HCT116 (cell line): Measurements from ENCODE around the gene ASAP3. TPM values are rescaled to one million over a fixed set of nuclear protein-coding genes. Genes with fewer than 3 reads are reported as not detected.

Experiments used
- ATAC-seq: fragments of 200-7000 bp; cut with Tn5 transposase; 2 replicates; pipeline ENCODE4 v1.9.1; 2020; ENCODE audit warnings: mild to moderate bottlenecking, moderate library complexity
- BruUV-seq: library from RNA; stranded (reverse); fragments of 400-500 nt; replicated peaks from 2 replicates; lab custom pipeline; 2021; lab: Mats Ljungman, UMichigan
- CTCF ChIA-PET: fragments of 300-600 bp; sonication (Branson Sonifier 250); formaldehyde crosslinking; loops from one replicate; lab custom pipeline; 2021; ENCODE audit warnings: antibody characterized with exemption; lab: Charles Lee
- POLR2A ChIA-PET: fragments of 300-600, 350-600 bp; sonication (Branson Sonifier 250); formaldehyde crosslinking; loops from one replicate; lab custom pipeline; 2021; ENCODE audit warnings: antibody characterized with exemption; lab: Charles Lee
- RAD21 ChIA-PET, 2 experiments: fragments of 300-600 bp; sonication (Branson Sonifier 250); formaldehyde crosslinking; loops; one replicate each; lab custom pipeline; 2023; ENCODE audit warnings: low total read pairs in 2 of 2; ENCODE audit not compliant: uncharacterized antibody in 2 of 2, unreplicated experiment in 2 of 2, low non-redundant PET in 1 of 2; lab: Charles Lee
- DNase-seq: peaks from one replicate; pipeline ENCODE4 v3.0.0-alpha.2; 2010; ENCODE audit warnings: low read depth, low spot score
- H2AFZ ChIP-seq: fragments of 200-600 bp; shearing (Covaris generic), sonication (generic); 2 replicates; pipeline ENCODE4 v1.6.1; 2017; ENCODE audit warnings: low read depth, mixed run types, mixed read lengths, antibody characterized with exemption, low read length; ENCODE audit not compliant: poor library complexity, severe bottlenecking
- H3K27ac ChIP-seq: 2 replicates; pipeline ENCODE4 v1.5.1; 2012; ENCODE audit warnings: low read depth, low read length
- H3K27me3 ChIP-seq: fragments of 200-600 bp; sonication (generic); 2 replicates; pipeline ENCODE4 v1.6.1; 2016; ENCODE audit warnings: mixed run types, low read length, mixed read lengths; ENCODE audit not compliant: insufficient read depth
- H3K36me3 ChIP-seq, 2 experiments: fragments of 200-500 bp in 1 of 2; fragments of 200-600 bp in 1 of 2; sonication (Bioruptor generic) in 1 of 2; sonication (generic) in 1 of 2; 2 replicates each; pipeline versions ENCODE4 v1.5.1 to v1.6.1; 2014 to 2016; ENCODE audit warnings: low read length in 2 of 2, inconsistent platforms in 1 of 2, mixed read lengths in 1 of 2, mixed run types in 1 of 2; ENCODE audit not compliant: insufficient read depth in 2 of 2, control insufficient read depth in 1 of 2
- H3K4me1 ChIP-seq, 2 experiments: fragments of 200-600 bp in 1 of 2; sonication (generic) in 1 of 2; 2 replicates each; pipeline versions ENCODE4 v1.5.1 to v1.6.1; 2012 to 2017; ENCODE audit warnings: low read length in 2 of 2, inconsistent platforms in 1 of 2, mild to moderate bottlenecking in 1 of 2, mixed read lengths in 1 of 2, mixed run types in 1 of 2, moderate library complexity in 1 of 2; ENCODE audit not compliant: insufficient read depth in 2 of 2, control insufficient read depth in 1 of 2
- H3K4me2 ChIP-seq: fragments of 200-600 bp; sonication (generic); 2 replicates; pipeline ENCODE4 v1.6.1; 2017; ENCODE audit warnings: mixed run types, low read length, mixed read lengths
- H3K4me3 ChIP-seq, 2 experiments: fragments of 200-600 bp in 1 of 2; sonication (generic) in 1 of 2; replicated peaks in 1 of 2; 2 replicates each; pipeline ENCODE4 v1.5.1; 2011 to 2016; ENCODE audit warnings: low read length in 2 of 2, control low read depth in 1 of 2, low read depth in 1 of 2, mild to moderate bottlenecking in 1 of 2, mixed read lengths in 1 of 2, mixed run types in 1 of 2
- H3K79me2 ChIP-seq: fragments of 200-600 bp; sonication (generic); 2 replicates; pipeline ENCODE4 v1.6.1; 2017; ENCODE audit warnings: mild to moderate bottlenecking, mixed run types, low read length, moderate library complexity, mixed read lengths; ENCODE audit not compliant: insufficient read depth
- H3K9ac ChIP-seq: fragments of 200-600 bp; sonication (generic); 2 replicates; pipeline ENCODE4 v1.6.1; 2016; ENCODE audit warnings: low read length, mixed read lengths
- H3K9me2 ChIP-seq: fragments of 200-600 bp; sonication (generic), shearing (Covaris generic); 2 replicates; pipeline ENCODE4 v1.6.1; 2017; ENCODE audit warnings: mixed run types, mild to moderate bottlenecking, moderate library complexity; ENCODE audit not compliant: insufficient read depth
- H3K9me3 ChIP-seq, 2 experiments: fragments of 200-500 bp in 1 of 2; fragments of 200-600 bp in 1 of 2; sonication (Bioruptor generic) in 1 of 2; sonication (generic) in 1 of 2; 2 replicates each; pipeline ENCODE4 v1.6.1; 2014 to 2017; ENCODE audit warnings: low read length in 2 of 2, mixed read lengths in 2 of 2, inconsistent platforms in 1 of 2, low read depth in 1 of 2, mild to moderate bottlenecking in 1 of 2, mixed run types in 1 of 2, moderate library complexity in 1 of 2; ENCODE audit not compliant: control insufficient read depth in 1 of 2, insufficient read depth in 1 of 2
- H4K20me1 ChIP-seq: fragments of 200-600 bp; sonication (generic), shearing (Covaris generic); 2 replicates; pipeline ENCODE4 v1.6.1; 2017; ENCODE audit warnings: mixed run types, mild to moderate bottlenecking, moderate library complexity; ENCODE audit not compliant: insufficient read depth
- CBX3 ChIP-seq: IDR thresholded peaks from 2 replicates; pipeline ENCODE4 v1.6.1; 2012; ENCODE audit warnings: low read depth
- CEBPB ChIP-seq: IDR thresholded peaks from 2 replicates; pipeline ENCODE4 v1.6.1; 2012; ENCODE audit warnings: low read depth
- ELF1 ChIP-seq: IDR thresholded peaks from 2 replicates; pipeline ENCODE4 v1.6.1; 2012; ENCODE audit warnings: low read depth, borderline replicate concordance
- EZH2 ChIP-seq: fragments of 200-600 bp; sonication (generic); IDR thresholded peaks from 2 replicates; pipeline ENCODE4 v1.6.1; 2017; ENCODE audit warnings: antibody characterized with exemption, mixed run types
- EZH2phosphoT487 ChIP-seq: fragments of 200-600 bp; IDR thresholded peaks from 2 replicates; pipeline ENCODE4 v1.6.1; 2018; ENCODE audit warnings: antibody characterized with exemption, borderline replicate concordance
- FOSL1 ChIP-seq: IDR thresholded peaks from 2 replicates; pipeline ENCODE4 v1.6.1; 2012; ENCODE audit warnings: low read depth
- JUND ChIP-seq: IDR thresholded peaks from 2 replicates; pipeline ENCODE4 v1.6.1; 2012
- POLR2A ChIP-seq: IDR thresholded peaks from 2 replicates; pipeline ENCODE4 v1.7.0; 2011; ENCODE audit warnings: borderline replicate concordance; ENCODE audit not compliant: insufficient read depth, insufficient read length; ENCODE audit errors: extremely low read depth
- POLR2AphosphoS5 ChIP-seq: IDR thresholded peaks from 2 replicates; pipeline ENCODE4 v1.6.1; 2011; ENCODE audit warnings: mild to moderate bottlenecking, low read depth, low read length, moderate library complexity
- REST ChIP-seq: IDR thresholded peaks from 2 replicates; pipeline ENCODE4 v1.6.1; 2012; ENCODE audit warnings: low read depth
- SIN3A ChIP-seq: IDR thresholded peaks from 2 replicates; pipeline ENCODE4 v1.6.1; 2012; ENCODE audit warnings: low read depth
- SRF ChIP-seq: IDR thresholded peaks from 2 replicates; pipeline ENCODE4 v1.6.1; 2012; ENCODE audit warnings: low read depth
- TCF7L2 ChIP-seq: IDR thresholded peaks from 2 replicates; pipeline ENCODE4 v1.7.0; 2011; ENCODE audit warnings: borderline replicate concordance, inconsistent platforms; ENCODE audit not compliant: insufficient read depth, insufficient read length; ENCODE audit errors: extremely low read depth
- YY1 ChIP-seq: IDR thresholded peaks from 2 replicates; pipeline ENCODE4 v1.6.1; 2011; ENCODE audit warnings: low read length, low read depth, moderate library complexity, mild to moderate bottlenecking; ENCODE audit not compliant: insufficient replicate concordance; ENCODE audit errors: extremely low read depth
- ZFX ChIP-seq: fragments of 450-650 bp; IDR thresholded peaks from 2 replicates; pipeline ENCODE4 v1.6.1; 2017
- ZNF274 ChIP-seq: fragments of 200-500 bp; sonication (Bioruptor generic); IDR thresholded peaks from 2 replicates; pipeline ENCODE4 v1.6.1; 2014; ENCODE audit warnings: mild to moderate bottlenecking, low read depth, low read length, inconsistent platforms
- intact Hi-C: fragments of 100-400 bp; cut with micrococcal nuclease; formaldehyde crosslinking; loops from 2 replicates; pipeline ENCODE4 v1.10.0; 2022
- total RNA-seq: library from RNA; stranded (reverse); gene quantifications from one replicate; pipeline ENCODE4 v1.2.1, GENCODE V29; 2021; ENCODE audit not compliant: unreplicated experiment
- TF ChIP-seq, protein P1 (sequence below), 3 experiments: fragments of 200-600 bp in 1 of 3; sonication (generic) in 1 of 3; IDR thresholded peaks in 2 of 3; conservative IDR thresholded peaks in 1 of 3; 2 replicates each; pipeline ENCODE4 v1.5.1; 2012 to 2017; ENCODE audit warnings: low read depth in 2 of 3, low read length in 2 of 3, antibody characterized with exemption in 1 of 3, borderline replicate concordance in 1 of 3, control low read depth in 1 of 3, mild to moderate bottlenecking in 1 of 3, mixed read lengths in 1 of 3, mixed run types in 1 of 3, moderate library complexity in 1 of 3; ENCODE audit not compliant: insufficient read depth in 1 of 3
- TF ChIP-seq, protein P2 (sequence below): IDR thresholded peaks from 2 replicates; pipeline ENCODE4 v1.6.1; 2012
- TF ChIP-seq, protein P3 (sequence below): IDR thresholded peaks from 2 replicates; pipeline ENCODE4 v1.6.1; 2012

ASAP3 gene
- total RNA-seq, 1 experiment from 2014 or later, result 19.7 TPM

GRCh38 chr1:23497777-23498439 is 13.9 kb upstream of the ASAP3 start:
- no peaks in the 10 kb centered on the region for H4K20me1 ChIP-seq
- H3K4me1 ChIP-seq, result peaks cover 0 to 3% of the 10 kb centered on the region in 2 experiments; a peak in 1 of 4 replicates
- CTCF ChIA-PET, result interaction anchor here (0.7 to 4.9 kb wide), 30 partner anchors 9 to 419 kb away, joined by 3 to 114 read pairs (median 6); partner anchors contain the start of genes ASAP3, E2F2 and RPL11
- DNase-seq (no peak), ATAC-seq (no peak)
- no peaks in the 10 kb centered on the region for H3K9me2 ChIP-seq
- intact Hi-C loops, result loop anchor here (1.0 kb wide), 1 partner anchor 42 kb away; no protein-coding TSS in a partner anchor
- no TSS peak for BruUV-seq
- H3K27me3 ChIP-seq, result no peaks in the 10 kb centered on the region
- RAD21 ChIA-PET, result interaction anchor here (0.6 to 2.3 kb wide), 8 partner anchors 30 to 139 kb away, joined by 3 to 31 read pairs (median 4); no protein-coding TSS in a partner anchor
- H2AFZ ChIP-seq, result no peak overlapping the region
- no peaks in the 10 kb centered on the region for H3K36me3 ChIP-seq
- no peaks in the 10 kb centered on the region for H3K79me2 ChIP-seq
- no peak overlapping the region for H3K4me3 ChIP-seq
- POLR2A ChIA-PET, result interaction anchor here (0.9 to 1.4 kb wide), 8 partner anchors 10 to 153 kb away, joined by 3 to 9 read pairs (median 4); partner anchors contain the start of genes ASAP3 and E2F2
- peak overlapping the region; percentile 27; the same call in 1 of the 2 replicates for H3K27ac ChIP-seq
- no peak overlapping the region for H3K9ac ChIP-seq
- H3K4me2 ChIP-seq, result no peak overlapping the region
- no peaks in the 10 kb centered on the region for H3K9me3 ChIP-seq
- TF ChIP-seq ZNF274, result no peak
- TF ChIP-seq POLR2AphosphoS5, result no peak
- TF ChIP-seq EZH2phosphoT487, result no peak
- TF ChIP-seq, protein P1, sequence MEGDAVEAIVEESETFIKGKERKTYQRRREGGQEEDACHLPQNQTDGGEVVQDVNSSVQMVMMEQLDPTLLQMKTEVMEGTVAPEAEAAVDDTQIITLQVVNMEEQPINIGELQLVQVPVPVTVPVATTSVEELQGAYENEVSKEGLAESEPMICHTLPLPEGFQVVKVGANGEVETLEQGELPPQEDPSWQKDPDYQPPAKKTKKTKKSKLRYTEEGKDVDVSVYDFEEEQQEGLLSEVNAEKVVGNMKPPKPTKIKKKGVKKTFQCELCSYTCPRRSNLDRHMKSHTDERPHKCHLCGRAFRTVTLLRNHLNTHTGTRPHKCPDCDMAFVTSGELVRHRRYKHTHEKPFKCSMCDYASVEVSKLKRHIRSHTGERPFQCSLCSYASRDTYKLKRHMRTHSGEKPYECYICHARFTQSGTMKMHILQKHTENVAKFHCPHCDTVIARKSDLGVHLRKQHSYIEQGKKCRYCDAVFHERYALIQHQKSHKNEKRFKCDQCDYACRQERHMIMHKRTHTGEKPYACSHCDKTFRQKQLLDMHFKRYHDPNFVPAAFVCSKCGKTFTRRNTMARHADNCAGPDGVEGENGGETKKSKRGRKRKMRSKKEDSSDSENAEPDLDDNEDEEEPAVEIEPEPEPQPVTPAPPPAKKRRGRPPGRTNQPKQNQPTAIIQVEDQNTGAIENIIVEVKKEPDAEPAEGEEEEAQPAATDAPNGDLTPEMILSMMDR (IDR thresholded peaks at IDR 0.05 in 2 of 3, conservative IDR thresholded peaks at IDR 0.05 in 1 of 3; ENCODE audit: borderline replicate concordance in 1 of 3, insufficient read depth in 1 of 3, low read depth in 2 of 3, low read length in 2 of 3), result no peak
- TF ChIP-seq, protein P2, sequence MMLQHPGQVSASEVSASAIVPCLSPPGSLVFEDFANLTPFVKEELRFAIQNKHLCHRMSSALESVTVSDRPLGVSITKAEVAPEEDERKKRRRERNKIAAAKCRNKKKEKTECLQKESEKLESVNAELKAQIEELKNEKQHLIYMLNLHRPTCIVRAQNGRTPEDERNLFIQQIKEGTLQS, result no peak
- TF ChIP-seq CBX3, result no peak
- no peak for TF ChIP-seq SIN3A
- TF ChIP-seq SRF, result no peak
- TF ChIP-seq FOSL1, result no peak
- no peak for TF ChIP-seq ZFX
- TF ChIP-seq EZH2, result no peak
- no peak for TF ChIP-seq JUND
- no peak for TF ChIP-seq REST
- TF ChIP-seq YY1, result no peak
- no peak for TF ChIP-seq ELF1
- TF ChIP-seq, protein P3, sequence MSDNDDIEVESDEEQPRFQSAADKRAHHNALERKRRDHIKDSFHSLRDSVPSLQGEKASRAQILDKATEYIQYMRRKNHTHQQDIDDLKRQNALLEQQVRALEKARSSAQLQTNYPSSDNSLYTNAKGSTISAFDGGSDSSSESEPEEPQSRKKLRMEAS, result no peak
- no peak for TF ChIP-seq TCF7L2
- no peak for TF ChIP-seq CEBPB
- TF ChIP-seq POLR2A, result no peak
